Heart right ventricle (tissue), 16 donors: ENCODE data around the gene MYBPH. TPM values are rescaled to one million over a fixed set of nuclear protein-coding genes. Genes with fewer than 3 reads are reported as not detected.

Source experiments
- ATAC-seq, 8 donors: fragments of 200-7000 bp; cut with Tn5 transposase; one replicate each; pipeline ENCODE4 v1.9.1; 2020; ENCODE audit warnings: mild to moderate bottlenecking in 8 of 8, moderate library complexity in 8 of 8, moderate number of reproducible peaks in 1 of 8
- DNase-seq, 2 donors: peaks; one replicate each; pipeline ENCODE4 v3.0.0-alpha.2; 2020
- H3K27ac ChIP-seq, 10 donors: fragments of 200-600 bp; sonication (generic) in 2 of 10; one replicate each; pipeline versions ENCODE4 v1.5.0 to v1.8.0; 2020 to 2022; ENCODE audit warnings: mild to moderate bottlenecking in 3 of 10
- H3K27me3 ChIP-seq, 7 donors: fragments of 200-600 bp; one replicate each; pipeline ENCODE4 v1.8.0; 2021 to 2022; ENCODE audit warnings: mild to moderate bottlenecking in 2 of 7
- H3K36me3 ChIP-seq, 9 donors: fragments of 200-600 bp; sonication (generic) in 1 of 9; one replicate each; pipeline versions ENCODE4 v1.5.0 to v1.8.0; 2020 to 2022; ENCODE audit warnings: mild to moderate bottlenecking in 2 of 9
- H3K4me1 ChIP-seq, 9 donors: fragments of 200-600 bp; sonication (generic) in 1 of 9; one replicate each; pipeline versions ENCODE4 v1.5.0 to v1.8.0; 2020 to 2022; ENCODE audit warnings: mild to moderate bottlenecking in 4 of 9
- H3K4me3 ChIP-seq, 10 donors: fragments of 200-600 bp; sonication (generic) in 2 of 10; one replicate each; pipeline versions ENCODE4 v1.5.0 to v1.8.0; 2020 to 2022; ENCODE audit warnings: mild to moderate bottlenecking in 7 of 10, moderate library complexity in 2 of 10
- H3K9me3 ChIP-seq, 11 donors: fragments of 200-600 bp in 10 of 11; sonication (generic) in 2 of 11; one replicate each; pipeline versions ENCODE4 v1.5.0 to v1.8.0; 2013 to 2022; ENCODE audit warnings: mild to moderate bottlenecking in 2 of 11, control low read depth in 1 of 11, moderate library complexity in 1 of 11
- WGBS, 2 donors: extraction: QIAGEN DNeasy Blood & Tissue Kit; methylation state at CpG; one replicate each; pipeline ENCODE4 v1.1.7; 2013; ENCODE audit warnings: inconsistent platforms in 1 of 2; 5-methylcytosine and 5-hydroxymethylcytosine counted together
- intact Hi-C, 10 donors: fragments of 100-400 bp; cut with DNase I; formaldehyde crosslinking; loops; one replicate each; pipeline versions ENCODE4 v1.11.1 to v1.14.2; 2022
- long read RNA-seq, 3 donors: library from polyadenylated mRNA; unstranded; transcript quantifications; one replicate each; pipeline ENCODE4 v2.0.0, GENCODE V29; 2020 to 2021
- polyA plus RNA-seq, 2 donors: library from polyadenylated mRNA; stranded (reverse); fragments of 200-250 nt; gene quantifications; one replicate each; pipeline ENCODE4 v1.2.3, GENCODE V29; 2013
- total RNA-seq, 10 donors: library from RNA; stranded (reverse); fragmentation: NEBNext Ultra II Directional in 3 of 10; extraction: Animal tissue kit (Norgen Biotek cat#: 25700) in 3 of 10; gene quantifications; one replicate each; pipeline versions ENCODE4 v1.2.1 to v1.2.4, GENCODE V29; 2021 to 2023
- TF ChIP-seq, protein P1 (sequence below), 9 donors: fragments of 200-600 bp; sonication (generic) in 2 of 9; IDR thresholded peaks; one replicate each; pipeline versions ENCODE4 v1.5.0 to v1.8.0; 2021 to 2022; ENCODE audit warnings: antibody characterized with exemption in 9 of 9, mild to moderate bottlenecking in 5 of 9, moderate library complexity in 1 of 9
- donor health status: Arrhythmogenic right ventricular cardiomyopathy.
- donor health status: ischemic (EF 13 %, LVEDD 7.1; RV severe dilation, severe dysfunction).
- donor health status: healthy with polysubstance abuse.
- donor health status: DM: no; HTN: yes; CAD: no.
- donor health status: DM: no; HTN: no; CAD: no.
- donor health status: ischemic (EF 25% LVEDD 6.9; RV normal size, moderate dysfunction).
- donor health status: ischemic (EF 25% LVEDD 5.7; RV mildly dilated, moderate dysfunction).
- donor health status: healthy.
- donor health status: DM: yes; HTN: yes; CAD: no.
- donor health status: Ischemic cardiomyopathy.
- donor health status: ischemic (EF 35%, LVEDD 5.7; RV mildly dilated, moderate dysfunction).
- donor health status: nonischemic (EF 11% LVEDD 7.7; RV severe dilation, severe dysfunction).
- donor health status: DM: yes; HTN: yes; CAD: no.
- donor health status: PGD.
- donor health status: ischemic (EF 29% LVEDD 5.4; RV normal size, mild dysfunction).
- donor health status: nonischemic (EF 23%, LVEDD 6.1; RV moderate dilation, normal function).

Gene MYBPH
- total RNA-seq: not detected
- not detected for polyA plus RNA-seq
- long read RNA-seq, donor 1: 0 reads
- long read RNA-seq, donor 2: 0 reads
- long read RNA-seq, donor 3: 0 reads

GRCh38 chr1:203175237-203175826 lies at the start of gene MYBPH:
Gene MYBPH (minus strand): TSS chr1:203175826. CDS start chr1:203175755, 71 bp downstream.
- intact Hi-C loops: no loop called here
- no peaks in the 10 kb centered on the region for H3K36me3 ChIP-seq
- TF ChIP-seq, protein P1, sequence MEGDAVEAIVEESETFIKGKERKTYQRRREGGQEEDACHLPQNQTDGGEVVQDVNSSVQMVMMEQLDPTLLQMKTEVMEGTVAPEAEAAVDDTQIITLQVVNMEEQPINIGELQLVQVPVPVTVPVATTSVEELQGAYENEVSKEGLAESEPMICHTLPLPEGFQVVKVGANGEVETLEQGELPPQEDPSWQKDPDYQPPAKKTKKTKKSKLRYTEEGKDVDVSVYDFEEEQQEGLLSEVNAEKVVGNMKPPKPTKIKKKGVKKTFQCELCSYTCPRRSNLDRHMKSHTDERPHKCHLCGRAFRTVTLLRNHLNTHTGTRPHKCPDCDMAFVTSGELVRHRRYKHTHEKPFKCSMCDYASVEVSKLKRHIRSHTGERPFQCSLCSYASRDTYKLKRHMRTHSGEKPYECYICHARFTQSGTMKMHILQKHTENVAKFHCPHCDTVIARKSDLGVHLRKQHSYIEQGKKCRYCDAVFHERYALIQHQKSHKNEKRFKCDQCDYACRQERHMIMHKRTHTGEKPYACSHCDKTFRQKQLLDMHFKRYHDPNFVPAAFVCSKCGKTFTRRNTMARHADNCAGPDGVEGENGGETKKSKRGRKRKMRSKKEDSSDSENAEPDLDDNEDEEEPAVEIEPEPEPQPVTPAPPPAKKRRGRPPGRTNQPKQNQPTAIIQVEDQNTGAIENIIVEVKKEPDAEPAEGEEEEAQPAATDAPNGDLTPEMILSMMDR (IDR thresholded peaks at IDR 0.05): no peak
- H3K27ac ChIP-seq: no peak within 1 kb of the TSS
- peaks cover 0 to 4% (median 0%) of the 10 kb centered on the region in 7 donors for H3K27me3 ChIP-seq
- H3K4me3 ChIP-seq: no peak within 1 kb of the TSS
- H3K9me3 ChIP-seq: no peaks in the 10 kb centered on the region
- WGBS, 2 donors: 77 to 86% methylated on average over 5 of the region's 5 CpGs
- no peak for DNase-seq
- H3K4me1 ChIP-seq: peaks cover 0 to 26% (median 0%) of the 10 kb centered on the region in 9 donors
- ATAC-seq: no peak

- no peaks in the 10 kb centered on the region for H3K4me1 ChIP-seq
- no peaks in the 10 kb centered on the region for H3K36me3 ChIP-seq
- intact Hi-C loops: no loop called here
- WGBS, 2 donors: 63 to 78% methylated on average over 4 of the region's 4 CpGs
- peaks cover 0 to 28% (median 19%) of the 10 kb centered on the region in 7 donors for H3K27me3 ChIP-seq
- H3K27ac ChIP-seq: no peak overlapping the region
- DNase-seq (no peak), ATAC-seq (no peak)
- H3K4me3 ChIP-seq: no peak overlapping the region
- TF ChIP-seq, protein P1 (IDR thresholded peaks at IDR 0.05): no peak
- H3K9me3 ChIP-seq: no peaks in the 10 kb centered on the region
These were observed 49.4 kb upstream of the MYBPH start for GRCh38 chr1:203225071-203225470.

DNA sequence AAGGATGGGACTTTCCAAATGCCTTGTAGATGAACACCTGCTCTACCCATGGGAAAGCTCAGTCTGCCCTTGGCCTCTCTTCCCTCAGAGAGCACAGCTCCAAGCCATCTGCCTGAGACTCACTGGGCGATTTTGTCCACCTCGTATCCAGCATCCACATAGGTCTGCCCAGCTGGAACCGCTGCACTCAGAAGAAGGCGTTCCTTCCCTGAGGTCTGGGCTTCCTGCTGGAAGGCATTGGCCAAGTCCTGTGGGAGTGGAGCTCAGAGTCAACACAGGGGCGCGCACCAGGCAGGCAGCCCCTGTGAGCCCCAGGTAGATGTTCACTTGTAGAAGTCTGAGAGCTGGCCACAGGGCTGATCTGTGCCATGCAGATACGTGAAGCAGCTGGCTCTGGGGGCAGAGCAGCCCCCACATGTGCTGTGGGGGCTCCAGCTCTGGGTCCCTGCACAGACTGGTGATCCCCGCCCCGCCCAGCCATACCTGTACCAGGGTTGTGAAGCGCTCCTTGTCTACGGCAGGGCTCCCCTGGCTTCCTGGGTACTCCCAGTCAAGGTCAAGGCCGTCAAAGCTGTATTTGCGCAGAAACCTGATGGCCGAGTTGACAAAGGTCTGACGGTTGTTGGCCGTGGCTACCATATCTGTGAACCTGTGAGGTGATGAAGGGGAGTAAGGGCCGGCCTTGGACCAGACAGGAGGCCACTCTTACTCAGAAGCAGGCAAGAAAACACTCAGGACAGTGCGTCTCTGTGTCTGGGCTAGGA lies 47.6 kb upstream of the MYBPH start:
- H3K27ac ChIP-seq: no peak overlapping the region
- TF ChIP-seq, protein P1 (IDR thresholded peaks at IDR 0.05): no peak
- WGBS, 2 donors: 84 to 88% methylated on average over 18 of the region's 18 CpGs
- intact Hi-C loops: no loop called here
- H3K36me3 ChIP-seq: no peaks in the 10 kb centered on the region
- H3K4me1 ChIP-seq: no peaks in the 10 kb centered on the region
- no peaks in the 10 kb centered on the region for H3K9me3 ChIP-seq
- no peak overlapping the region for H3K4me3 ChIP-seq
- H3K27me3 ChIP-seq: peaks cover 0 to 26% (median 14%) of the 10 kb centered on the region in 7 donors
- no peak for ATAC-seq
- DNase-seq: no peak

DNA sequence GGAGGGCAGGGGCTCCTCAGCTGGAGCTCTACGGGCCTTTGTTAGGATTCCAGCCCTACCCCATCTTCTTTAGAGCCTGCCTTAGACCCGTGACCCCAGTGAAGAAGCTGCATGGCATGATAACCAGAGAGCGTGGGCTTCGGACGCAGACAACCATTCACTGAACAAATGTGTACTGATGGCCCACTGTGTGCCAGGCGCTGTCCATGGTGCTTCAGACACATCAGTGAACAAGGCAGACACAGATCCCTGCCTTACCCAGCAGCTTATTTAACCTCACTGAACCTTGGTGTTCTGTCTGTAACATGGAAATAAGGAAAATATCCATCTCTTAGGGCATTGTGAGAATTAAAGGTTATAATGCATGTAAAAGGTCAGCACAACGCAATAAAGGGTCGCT lies 44.3 kb upstream of the MYBPH start:
- peaks cover 0 to 13% (median 0%) of the 10 kb centered on the region in 9 donors for H3K4me1 ChIP-seq
- H3K27ac ChIP-seq: no peak overlapping the region
- H3K4me3 ChIP-seq: no peak overlapping the region
- 76 to 79% methylated on average over 8 of the region's 8 CpGs for WGBS, 2 donors
- H3K27me3 ChIP-seq: peaks cover 0 to 34% (median 19%) of the 10 kb centered on the region in 7 donors
- ATAC-seq: no peak
- intact Hi-C loops: loop anchor here in 3 of 10 donors (1.0 to 5.0 kb wide), 3 partner anchors 98 to 180 kb away; no protein-coding TSS in a partner anchor
- no peaks in the 10 kb centered on the region for H3K36me3 ChIP-seq
- no peak for DNase-seq
- no peaks in the 10 kb centered on the region for H3K9me3 ChIP-seq
- TF ChIP-seq, protein P1 (IDR thresholded peaks at IDR 0.05): no peak
